IMR-90 (cell line): Measurements from ENCODE around the gene SPDYE2. TPM values are rescaled to one million over a fixed set of nuclear protein-coding genes. Genes with fewer than 3 reads are reported as not detected.
"Not testable (repeated sequence)": the region's sequence is repeated elsewhere in the genome, so short reads cannot be mapped to it uniquely, and the experiment has no call there.

Experiments used
- ATAC-seq: fragments of 200-7000 bp; cut with Tn5 transposase; 2 replicates; pipeline ENCODE4 v1.9.1; 2020; ENCODE audit warnings: low read depth, mild to moderate bottlenecking, moderate library complexity
- BruUV-seq: library from RNA; stranded (reverse); fragments of 400-500 nt; replicated peaks from 2 replicates; lab custom pipeline; 2021; lab: Mats Ljungman, UMichigan
- CTCF ChIA-PET: fragments of 300-600 bp; formaldehyde crosslinking; extraction: SDS; loops from one replicate; lab custom pipeline; 2021; ENCODE audit warnings: antibody characterized with exemption; lab: Yijun Ruan, JAX
- POLR2A ChIA-PET: fragments of 300-600 bp; sonication (Branson Sonifier 250); formaldehyde crosslinking; loops from one replicate; lab custom pipeline; 2022; ENCODE audit warnings: antibody characterized with exemption; ENCODE audit not compliant: unreplicated experiment; lab: Charles Lee
- DNase-seq: peaks from one replicate; pipeline ENCODE4 v3.0.0; 2013
- H2AFZ ChIP-seq: replicated peaks from 2 replicates; pipeline ENCODE3; 2013; ENCODE audit warnings: low read length, mild to moderate bottlenecking; ENCODE audit not compliant: poor library complexity
- H2AK5ac ChIP-seq: 2 replicates; pipeline ENCODE4 v1.6.1; 2013; ENCODE audit warnings: low read depth, low read length, inconsistent platforms
- H2AK9ac ChIP-seq: replicated peaks from 2 replicates; pipeline ENCODE3; 2013; ENCODE audit warnings: mild to moderate bottlenecking, low read depth, low read length, moderate library complexity; ENCODE audit not compliant: poor library complexity
- H2BK120ac ChIP-seq: 2 replicates; pipeline ENCODE4 v1.6.1; 2013; ENCODE audit warnings: low read depth, low read length, inconsistent platforms
- H2BK15ac ChIP-seq: 3 replicates; pipeline ENCODE4 v1.6.1; 2013; ENCODE audit warnings: low read depth, low read length, inconsistent platforms
- H2BK20ac ChIP-seq: 2 replicates; pipeline ENCODE4 v1.6.1; 2013; ENCODE audit warnings: low read depth, mild to moderate bottlenecking, inconsistent platforms, low read length, moderate library complexity
- H2BK5ac ChIP-seq: 2 replicates; pipeline ENCODE4 v1.6.1; 2013; ENCODE audit warnings: mild to moderate bottlenecking, low read depth, low read length, inconsistent platforms; ENCODE audit not compliant: poor library complexity, severe bottlenecking
- H3K14ac ChIP-seq: replicated peaks from 2 replicates; pipeline ENCODE4 v1.6.1; 2013; ENCODE audit warnings: low read depth, low read length, inconsistent platforms
- H3K18ac ChIP-seq: 2 replicates; pipeline ENCODE4 v1.6.1; 2013; ENCODE audit warnings: low read depth, low read length, control low read depth
- H3K23ac ChIP-seq: 2 replicates; pipeline ENCODE4 v1.6.1; 2013; ENCODE audit warnings: low read depth, low read length, inconsistent platforms
- H3K27ac ChIP-seq: 2 replicates; pipeline ENCODE4 v1.5.1; 2013; ENCODE audit warnings: mild to moderate bottlenecking, control low read depth, low read length; ENCODE audit not compliant: insufficient read depth
- H3K27me3 ChIP-seq: 2 replicates; pipeline ENCODE4 v1.6.1; 2013; ENCODE audit warnings: low read length; ENCODE audit not compliant: control insufficient read depth, insufficient read depth
- H3K36me3 ChIP-seq: 2 replicates; pipeline ENCODE4 v1.6.1; 2013; ENCODE audit warnings: low read length, mixed read lengths; ENCODE audit not compliant: control insufficient read depth, insufficient read depth
- H3K4ac ChIP-seq: 2 replicates; pipeline ENCODE4 v1.6.1; 2013; ENCODE audit warnings: low read depth, low read length, inconsistent platforms
- H3K4me1 ChIP-seq: 2 replicates; pipeline ENCODE4 v1.6.1; 2013; ENCODE audit warnings: low read length, mixed read lengths; ENCODE audit not compliant: control insufficient read depth, insufficient read depth
- H3K4me2 ChIP-seq: 2 replicates; pipeline ENCODE4 v1.6.1; 2013; ENCODE audit warnings: low read depth, mild to moderate bottlenecking, control low read depth, low read length, moderate library complexity
- H3K4me3 ChIP-seq: 2 replicates; pipeline ENCODE4 v1.5.1; 2013; ENCODE audit warnings: low read depth, mild to moderate bottlenecking, control low read depth, low read length, moderate library complexity; ENCODE audit not compliant: insufficient read depth
- H3K56ac ChIP-seq: 2 replicates; pipeline ENCODE4 v1.6.1; 2013; ENCODE audit warnings: low read length, inconsistent platforms; ENCODE audit not compliant: insufficient read depth; ENCODE audit errors: extremely low read depth
- H3K79me1 ChIP-seq, 2 experiments: 2 replicates each; pipeline ENCODE4 v1.6.1; 2013; ENCODE audit warnings: low read length in 2 of 2, inconsistent platforms in 1 of 2, low read depth in 1 of 2
- H3K9ac ChIP-seq: 2 replicates; pipeline ENCODE4 v1.6.1; 2013; ENCODE audit warnings: low read depth, low read length, control low read depth
- H3K9me1 ChIP-seq: 2 replicates; pipeline ENCODE4 v1.6.1; 2013; ENCODE audit warnings: low read length, inconsistent platforms; ENCODE audit not compliant: insufficient read depth
- H3K9me3 ChIP-seq: 2 replicates; pipeline ENCODE4 v1.6.1; 2013; ENCODE audit warnings: low read length; ENCODE audit not compliant: control insufficient read depth, insufficient read depth
- H4K20me1 ChIP-seq: 2 replicates; pipeline ENCODE4 v1.6.1; 2013; ENCODE audit warnings: low read length, inconsistent platforms; ENCODE audit not compliant: insufficient read depth
- H4K5ac ChIP-seq: 2 replicates; pipeline ENCODE4 v1.6.1; 2013; ENCODE audit warnings: mild to moderate bottlenecking, low read depth, low read length, control low read depth
- H4K8ac ChIP-seq, 2 experiments: 2 replicates each; pipeline ENCODE4 v1.6.1; 2013; ENCODE audit warnings: low read depth in 2 of 2, low read length in 2 of 2, control low read depth in 1 of 2, inconsistent platforms in 1 of 2
- H4K91ac ChIP-seq: 2 replicates; pipeline ENCODE4 v1.6.1; 2013; ENCODE audit warnings: low read depth, low read length, inconsistent platforms; ENCODE audit not compliant: insufficient read depth
- WGBS, 2 experiments: methylation state at CpG; one replicate each; pipeline versions ENCODE4 v1.1.5 to v1.1.7; 2013; ENCODE audit warnings: missing lambda C conversion rate in 2 of 2; ENCODE audit not compliant: insufficient read length in 1 of 2; ENCODE audit errors: extremely low coverage in 2 of 2; 5-methylcytosine and 5-hydroxymethylcytosine counted together
- dilution Hi-C: fragments of 300-500 bp; cut with HindIII; formaldehyde crosslinking; loops from one replicate; pipeline ENCODE4 v1.14.3; 2018; ENCODE audit warnings: low sequenced_read_pairs; ENCODE audit not compliant: unreplicated experiment
- in situ Hi-C: fragments of 300-500 bp; cut with MboI; formaldehyde crosslinking; loops from 3 replicates; pipeline ENCODE4 v1.14.3; 2019; ENCODE audit warnings: low sequenced_read_pairs, inconsistent platforms, mixed read lengths
- intact Hi-C: fragments of 100-400 bp; cut with micrococcal nuclease; formaldehyde crosslinking; loops from 2 replicates; pipeline ENCODE4 v1.10.0; 2022
- polyA plus RNA-seq, 3 experiments: library from polyadenylated mRNA; depleted of rRNA; stranded (reverse); fragments of >200 nt; gene quantifications; 2 replicates each; pipeline ENCODE4 v1.2.3, GENCODE V29; 2012; ENCODE audit warnings: low replicate concordance in 1 of 3
- total RNA-seq: library from RNA; depleted of rRNA; stranded (reverse); fragments of >200 nt; gene quantifications from 2 replicates; pipeline ENCODE4 v1.2.3, GENCODE V29; 2012

SPDYE2 gene
- total and polyA plus RNA-seq, 2 of the 4 experiments (the other 2 are of a cell fraction), result not detected

- intact Hi-C loops, in situ Hi-C loops: not testable (repeated sequence)
These were observed 18.9 kb upstream of the SPDYE2 start for GRCh38 chr7:102532127-102532526.

GRCh38 chr7:102535062-102535615 lies 15.9 kb upstream of the SPDYE2 start:
- H2AFZ ChIP-seq, H2BK20ac ChIP-seq, H3K4me2 ChIP-seq, H3K79me1 ChIP-seq, H3K9ac ChIP-seq, DNase-seq, ATAC-seq, H2AK5ac ChIP-seq, H3K56ac ChIP-seq, H3K27me3 ChIP-seq, H3K9me3 ChIP-seq, in situ Hi-C loops, H3K36me3 ChIP-seq, H2BK5ac ChIP-seq, H4K91ac ChIP-seq, BruUV-seq, H3K23ac ChIP-seq, H3K4ac ChIP-seq, H2BK15ac ChIP-seq, H4K20me1 ChIP-seq, H3K14ac ChIP-seq, CTCF ChIA-PET, dilution Hi-C loops, intact Hi-C loops, H4K5ac ChIP-seq, H4K8ac ChIP-seq, H3K27ac ChIP-seq, H3K9me1 ChIP-seq, H3K4me3 ChIP-seq, H2BK120ac ChIP-seq, H3K18ac ChIP-seq, POLR2A ChIA-PET, H3K4me1 ChIP-seq, H2AK9ac ChIP-seq: not testable (repeated sequence)
- WGBS, 2 experiments, result 63% methylated on average over 1 of the region's 8 CpGs; no CpG with 5 or more reads in 1 of the 2 experiments

More at GRCh38 chr7:102532127-102532526, 18.9 kb upstream of the SPDYE2 start:
- H2BK20ac ChIP-seq, H2AFZ ChIP-seq, H4K20me1 ChIP-seq, BruUV-seq, H4K91ac ChIP-seq, H3K4ac ChIP-seq, H3K4me1 ChIP-seq, H3K23ac ChIP-seq, dilution Hi-C loops, H3K56ac ChIP-seq, H3K4me2 ChIP-seq, H2BK120ac ChIP-seq, H3K9me3 ChIP-seq, DNase-seq, H4K5ac ChIP-seq, H2AK9ac ChIP-seq, CTCF ChIA-PET, H3K79me1 ChIP-seq, H3K14ac ChIP-seq, H3K4me3 ChIP-seq, H3K9me1 ChIP-seq, H3K27me3 ChIP-seq, H3K36me3 ChIP-seq, H3K18ac ChIP-seq, H2AK5ac ChIP-seq, H3K9ac ChIP-seq, ATAC-seq, H2BK5ac ChIP-seq, H4K8ac ChIP-seq, H2BK15ac ChIP-seq, H3K27ac ChIP-seq: not testable (repeated sequence)
- WGBS, 2 experiments, result no CpG with 5 or more reads among the region's 2 CpGs
- POLR2A ChIA-PET, result interaction anchor here (0.7 kb wide), 1 partner anchor 99 kb away, joined by 3 read pairs; no protein-coding TSS in a partner anchor
